GM10847 (cell line): ENCODE measurements around the gene LRP1B.

Experiments used
- POLR2A ChIP-seq: IDR thresholded peaks from 2 replicates; pipeline ENCODE4 v1.6.1; 2011; ENCODE audit not compliant: insufficient read length; ENCODE audit errors: extremely low read depth

The LRP1B gene

GRCh38 chr2:140801311-140801710, 1329.5 kb downstream of the LRP1B start:
- TF ChIP-seq POLR2A: no peak

GRCh38 chr2:140797718-140798117, 1333.1 kb downstream of the LRP1B start:
- no peak for TF ChIP-seq POLR2A

GRCh38 chr2:140791802-140792201, 1339.0 kb downstream of the LRP1B start:
- TF ChIP-seq POLR2A: no peak

DNA sequence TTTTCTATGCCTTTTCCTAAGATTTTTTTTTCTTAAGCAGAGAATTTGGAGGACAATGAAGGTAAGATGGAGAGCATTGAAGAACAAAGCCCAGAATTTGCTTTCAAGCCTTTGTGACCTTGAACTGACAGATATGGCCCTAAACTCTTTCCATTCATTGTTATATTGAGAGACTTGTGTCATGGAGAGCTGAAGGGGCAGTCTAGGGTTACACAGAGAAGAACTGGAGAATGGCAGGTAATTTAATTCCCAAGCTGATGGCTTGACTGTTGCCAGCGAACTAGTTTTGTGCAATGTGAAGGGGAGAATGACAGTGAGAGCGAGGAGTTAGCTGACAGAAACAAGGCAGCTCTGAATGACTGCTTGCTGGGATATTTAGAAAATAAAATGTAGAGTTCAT, 1344.2 kb downstream of the LRP1B start:
- no peak for TF ChIP-seq POLR2A

DNA sequence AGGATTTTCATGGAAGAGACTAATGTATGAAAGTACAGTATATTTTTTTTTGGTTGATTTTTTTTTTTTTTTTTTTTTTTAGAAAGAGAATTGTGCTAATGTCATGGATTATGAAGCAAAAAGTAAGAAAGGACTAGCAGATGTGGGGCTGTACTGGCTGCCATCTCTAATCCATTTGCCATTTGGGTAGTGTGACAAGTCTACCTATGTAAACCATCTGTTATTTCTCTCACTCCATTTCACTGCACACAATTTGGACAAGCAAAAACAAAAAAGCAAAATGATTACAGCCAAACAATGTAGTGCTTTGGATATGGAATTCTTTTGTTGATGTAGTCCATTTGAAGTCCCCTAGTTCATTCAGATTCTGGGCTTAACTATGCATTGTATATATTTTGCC, 1355.4 kb downstream of the LRP1B start:
- no peak for TF ChIP-seq POLR2A

DNA sequence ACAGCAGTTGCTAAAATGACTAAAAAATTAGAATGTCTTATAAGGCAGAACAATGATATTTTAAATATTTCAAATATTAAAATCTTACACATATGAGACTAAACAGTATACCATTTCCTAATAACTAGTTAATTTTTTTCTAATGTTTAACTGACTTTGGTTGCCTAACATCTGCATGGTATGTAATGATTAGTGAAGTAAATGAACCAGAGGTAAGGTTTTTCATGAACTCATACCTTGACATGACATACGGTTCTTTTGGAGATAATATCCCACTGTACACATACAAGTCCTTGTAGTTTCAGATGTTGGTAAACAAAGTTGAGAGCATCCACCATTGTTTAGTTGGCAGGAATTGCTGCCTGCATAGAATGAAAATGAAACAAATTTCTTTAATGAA, 1360.2 kb downstream of the LRP1B start:
- no peak for TF ChIP-seq POLR2A

DNA sequence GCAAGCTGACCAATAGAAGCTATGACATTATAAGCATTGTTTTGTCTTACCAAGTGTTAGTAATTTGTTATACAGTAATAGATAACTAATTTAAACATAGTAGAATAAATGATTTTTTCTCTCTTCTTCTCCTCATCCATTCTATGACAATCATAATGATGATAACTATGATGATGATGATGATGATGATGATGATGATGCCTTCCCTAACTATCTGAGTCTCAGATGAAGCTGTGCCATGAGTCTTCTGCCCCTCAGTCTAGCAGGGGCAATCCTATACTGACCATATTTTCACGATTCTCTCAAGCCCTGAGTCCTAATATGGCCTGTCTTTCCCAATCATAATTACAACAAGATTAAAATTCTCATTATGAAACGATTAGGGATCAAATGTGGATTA, 1369.0 kb downstream of the LRP1B start:
- no peak for TF ChIP-seq POLR2A

GRCh38 chr2:140759426-140760156, 1371.2 kb downstream of the LRP1B start:
- TF ChIP-seq POLR2A: no peak

- TF ChIP-seq POLR2A: no peak
Measured at GRCh38 chr2:140747665-140748064, 1383.2 kb downstream of the LRP1B start.

DNA sequence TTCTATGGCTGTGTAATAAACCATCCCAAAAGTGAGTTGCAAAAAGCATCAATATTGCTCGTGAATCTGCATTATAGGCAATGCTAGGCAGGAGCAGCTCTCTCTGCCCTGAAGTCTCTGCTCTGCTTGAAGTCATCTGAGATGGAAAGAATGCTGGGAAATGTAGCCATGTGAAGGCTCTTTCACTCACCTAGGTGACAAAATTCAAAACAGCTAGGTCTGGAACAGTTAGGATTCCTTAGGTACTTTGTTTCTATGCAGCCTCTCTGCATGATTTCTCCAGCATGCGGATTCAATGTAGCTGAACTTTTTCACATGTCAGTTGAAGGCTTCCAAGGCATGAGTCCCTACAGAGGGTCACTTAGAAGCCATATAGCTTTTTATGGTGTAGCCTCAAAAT, 1383.7 kb downstream of the LRP1B start:
- no peak for TF ChIP-seq POLR2A

DNA sequence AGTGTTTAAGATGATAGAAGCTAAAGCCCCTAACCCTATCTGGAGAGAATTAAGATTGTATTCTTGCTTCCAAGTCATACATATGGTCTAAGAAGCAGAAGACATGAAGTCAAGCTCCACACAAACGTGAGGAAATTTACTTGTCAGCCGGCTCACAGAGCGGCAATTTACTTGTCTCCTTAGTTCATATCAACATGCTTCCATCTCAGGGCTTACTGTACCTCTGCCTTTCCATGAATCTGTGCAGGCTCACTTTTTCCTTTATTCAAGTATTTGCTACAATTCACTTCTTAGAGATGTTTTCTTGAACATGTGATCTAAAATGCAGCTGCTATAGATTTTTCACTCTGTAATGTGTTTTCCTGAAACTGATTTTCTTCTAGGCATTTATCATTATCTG, 1386.4 kb downstream of the LRP1B start:
- TF ChIP-seq POLR2A: no peak

DNA sequence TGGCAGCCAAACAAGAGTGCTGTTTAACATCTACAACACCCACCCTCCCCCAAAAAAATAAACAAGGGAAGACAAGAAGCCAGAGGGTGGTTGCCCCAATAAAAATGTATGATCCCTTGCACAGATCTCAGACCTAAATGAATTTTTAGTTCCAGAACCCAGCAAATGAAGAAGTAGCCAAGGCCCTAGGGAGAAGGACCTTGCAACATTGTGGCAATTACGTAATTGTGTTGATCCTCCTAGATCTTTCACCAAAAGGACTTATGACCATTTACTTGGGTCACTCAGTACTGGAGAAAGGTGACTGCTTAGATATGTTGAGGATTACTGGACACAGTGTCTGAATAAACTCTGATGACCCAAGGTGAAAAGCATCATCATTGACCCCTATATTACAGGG, 1393.8 kb downstream of the LRP1B start:
- TF ChIP-seq POLR2A: no peak

GRCh38 chr2:140734992-140735391, 1395.8 kb downstream of the LRP1B start:
- no peak for TF ChIP-seq POLR2A

- TF ChIP-seq POLR2A: no peak
Measured at GRCh38 chr2:140718999-140719398, 1411.8 kb downstream of the LRP1B start.

GRCh38 chr2:140717481-140717880, 1413.3 kb downstream of the LRP1B start:
- TF ChIP-seq POLR2A: no peak

DNA sequence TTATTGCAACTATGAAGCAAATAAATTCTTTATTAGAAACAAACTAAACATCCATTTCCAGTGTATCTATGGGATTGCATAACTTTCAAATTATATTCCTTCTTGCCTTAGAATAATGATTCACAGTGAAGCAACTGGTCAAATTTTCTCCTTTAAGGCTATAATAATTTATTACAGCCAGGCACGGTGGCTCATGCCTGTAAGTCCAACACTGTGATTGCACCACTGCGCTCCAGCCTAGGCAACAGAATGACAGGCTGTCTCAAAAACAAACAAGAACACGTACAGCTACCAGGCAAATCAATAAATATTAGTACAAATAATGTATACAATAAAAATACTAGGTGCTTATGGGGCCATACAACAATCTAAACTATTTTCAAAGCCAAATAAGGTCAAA, 1416.2 kb downstream of the LRP1B start:
- TF ChIP-seq POLR2A: no peak

DNA sequence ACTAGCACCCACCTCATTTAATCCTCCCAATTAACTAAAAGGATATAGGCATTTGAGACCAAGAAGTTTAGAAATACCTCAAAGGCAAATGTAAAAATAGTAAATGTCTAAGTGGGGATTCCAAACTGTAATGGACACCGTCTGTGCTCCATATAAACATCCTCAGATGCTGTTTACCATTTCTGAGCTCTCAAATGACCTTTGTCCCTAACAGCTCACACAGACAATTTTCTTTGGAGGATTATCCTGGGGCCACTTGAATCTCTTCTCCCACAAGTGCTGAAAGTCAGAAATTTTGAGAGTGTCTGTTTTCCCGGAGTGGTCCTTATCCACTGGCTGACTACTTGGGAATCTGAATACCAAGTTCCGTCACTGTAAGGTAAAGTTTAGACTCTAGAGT, 1418.9 kb downstream of the LRP1B start:
- TF ChIP-seq POLR2A: no peak
